ENCODE data around the gene FOXO3B.
"Not testable (repeated sequence)": the region's sequence is repeated elsewhere in the genome, so short reads cannot be mapped to it uniquely, and the experiment has no call there.

DNA sequence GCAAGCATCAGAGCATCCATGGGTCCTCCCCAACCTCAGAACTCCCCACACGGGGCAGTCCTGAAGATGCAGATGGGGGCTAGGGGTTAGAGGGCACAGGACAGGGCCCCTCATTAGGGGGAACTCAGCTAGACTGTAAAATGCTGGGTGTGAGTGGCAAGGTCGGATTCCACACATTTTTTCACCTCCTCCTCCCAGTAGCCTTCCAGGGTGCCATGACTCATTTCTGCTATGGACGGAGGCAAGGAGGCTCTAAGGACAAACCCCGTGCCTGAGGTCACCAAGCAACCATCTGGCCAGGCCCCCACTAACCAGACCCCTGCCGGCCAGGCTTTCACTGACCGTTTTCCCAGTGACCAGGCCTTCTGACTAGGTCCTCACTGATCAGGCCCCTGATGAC, 39.0 kb downstream of the FOXO3B start:
- TF ChIP-seq, protein P1, sequence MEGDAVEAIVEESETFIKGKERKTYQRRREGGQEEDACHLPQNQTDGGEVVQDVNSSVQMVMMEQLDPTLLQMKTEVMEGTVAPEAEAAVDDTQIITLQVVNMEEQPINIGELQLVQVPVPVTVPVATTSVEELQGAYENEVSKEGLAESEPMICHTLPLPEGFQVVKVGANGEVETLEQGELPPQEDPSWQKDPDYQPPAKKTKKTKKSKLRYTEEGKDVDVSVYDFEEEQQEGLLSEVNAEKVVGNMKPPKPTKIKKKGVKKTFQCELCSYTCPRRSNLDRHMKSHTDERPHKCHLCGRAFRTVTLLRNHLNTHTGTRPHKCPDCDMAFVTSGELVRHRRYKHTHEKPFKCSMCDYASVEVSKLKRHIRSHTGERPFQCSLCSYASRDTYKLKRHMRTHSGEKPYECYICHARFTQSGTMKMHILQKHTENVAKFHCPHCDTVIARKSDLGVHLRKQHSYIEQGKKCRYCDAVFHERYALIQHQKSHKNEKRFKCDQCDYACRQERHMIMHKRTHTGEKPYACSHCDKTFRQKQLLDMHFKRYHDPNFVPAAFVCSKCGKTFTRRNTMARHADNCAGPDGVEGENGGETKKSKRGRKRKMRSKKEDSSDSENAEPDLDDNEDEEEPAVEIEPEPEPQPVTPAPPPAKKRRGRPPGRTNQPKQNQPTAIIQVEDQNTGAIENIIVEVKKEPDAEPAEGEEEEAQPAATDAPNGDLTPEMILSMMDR (conservative IDR thresholded peaks at IDR 0.05 in 1 of 2, IDR thresholded peaks at IDR 0.05 in 1 of 2; ENCODE audit: extremely low read depth in 1 of 2, insufficient read depth in 1 of 2, low read depth in 1 of 2, low read length in 2 of 2) = not testable (repeated sequence)
- TF ChIP-seq EZH2 (IDR thresholded peaks at IDR 0.05; ENCODE audit: borderline replicate concordance, low read length) = not testable (repeated sequence)
